Activated CD4-positive, CD25-positive, alpha-beta regulatory T cell treated with anti-CD3 and anti-CD28 coated beads, Interleukin-2, amount 50 U/mL, for 24 hours (primary cell): ENCODE results near the gene CST4.
"Not testable (repeated sequence)": the region's sequence is repeated elsewhere in the genome, so short reads cannot be mapped to it uniquely, and the experiment has no call there.

Experiments used
- ATAC-seq, 2 donors: fragments of 150-1000 bp; cut with Tn5 transposase; one replicate each; pipeline ENCODE4 v1.10.0; 2021; ENCODE audit warnings: mild to moderate bottlenecking in 1 of 2, moderate library complexity in 1 of 2

The CST4 gene

GRCh38 chr20:23640671-23641667 lies 47.9 kb downstream of the CST4 start:
- ATAC-seq: no peak

DNA sequence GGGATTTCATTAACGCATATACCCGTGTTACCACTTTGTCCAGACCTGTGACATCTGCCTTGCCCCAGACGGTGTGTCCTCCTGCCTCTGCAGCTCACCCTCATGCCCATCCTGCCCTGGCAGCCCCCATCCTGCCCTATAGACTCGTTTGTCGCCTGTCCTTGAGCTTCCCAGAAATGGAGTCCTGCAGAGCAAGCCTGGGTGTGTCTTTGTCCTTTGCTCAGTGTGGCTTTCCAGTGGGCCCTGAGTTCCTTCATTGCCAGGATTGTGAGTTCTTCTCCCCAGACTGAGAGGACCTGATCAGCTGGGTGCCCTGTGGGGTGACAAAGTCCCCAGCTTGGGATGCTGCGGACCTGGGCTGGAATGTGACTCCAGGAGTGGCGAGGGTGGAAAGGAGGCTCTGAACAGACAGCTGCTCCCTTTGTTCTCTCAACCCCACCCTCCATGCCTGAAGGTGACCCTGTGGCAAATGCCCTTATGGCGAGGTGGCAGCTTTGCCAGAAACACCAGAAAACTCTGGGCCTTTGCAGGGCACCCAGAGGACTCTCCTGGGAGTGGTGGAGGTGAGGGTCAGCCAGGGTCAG lies 48.7 kb downstream of the CST4 start:
- no peak for ATAC-seq

- ATAC-seq: no peak
Measured at GRCh38 chr20:23639490-23639958, 49.3 kb downstream of the CST4 start.

DNA sequence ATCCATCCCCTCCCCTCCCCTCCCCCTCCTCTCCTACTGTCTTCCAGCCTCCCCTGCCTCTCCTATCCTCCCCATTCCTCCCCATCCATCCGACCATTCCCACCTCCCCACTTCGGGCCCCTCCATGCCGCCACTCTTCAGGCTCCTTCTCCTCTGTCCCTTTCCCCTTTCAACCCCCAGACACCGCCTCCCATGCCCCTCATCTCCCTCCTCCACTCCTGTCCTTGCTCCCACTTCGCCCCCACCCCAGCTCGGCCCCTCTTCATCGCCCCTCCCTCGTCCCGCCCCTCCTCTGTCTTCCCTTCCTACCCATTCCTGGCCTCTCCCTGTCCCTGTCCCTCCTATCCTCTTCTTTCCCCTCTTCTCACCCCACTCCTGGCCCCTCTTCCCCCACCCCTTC lies 50.5 kb downstream of the CST4 start:
- ATAC-seq: no peak

GRCh38 chr20:23637282-23638221 lies 51.3 kb downstream of the CST4 start, which contains the start of gene CST3:
Gene CST3 (minus strand): TSS chr20:23637955. CDS start chr20:23637862, 93 bp downstream.
- no peak for ATAC-seq

- ATAC-seq: no peak
Measured at GRCh38 chr20:23636908-23637281, 51.9 kb downstream of the CST4 start.

DNA sequence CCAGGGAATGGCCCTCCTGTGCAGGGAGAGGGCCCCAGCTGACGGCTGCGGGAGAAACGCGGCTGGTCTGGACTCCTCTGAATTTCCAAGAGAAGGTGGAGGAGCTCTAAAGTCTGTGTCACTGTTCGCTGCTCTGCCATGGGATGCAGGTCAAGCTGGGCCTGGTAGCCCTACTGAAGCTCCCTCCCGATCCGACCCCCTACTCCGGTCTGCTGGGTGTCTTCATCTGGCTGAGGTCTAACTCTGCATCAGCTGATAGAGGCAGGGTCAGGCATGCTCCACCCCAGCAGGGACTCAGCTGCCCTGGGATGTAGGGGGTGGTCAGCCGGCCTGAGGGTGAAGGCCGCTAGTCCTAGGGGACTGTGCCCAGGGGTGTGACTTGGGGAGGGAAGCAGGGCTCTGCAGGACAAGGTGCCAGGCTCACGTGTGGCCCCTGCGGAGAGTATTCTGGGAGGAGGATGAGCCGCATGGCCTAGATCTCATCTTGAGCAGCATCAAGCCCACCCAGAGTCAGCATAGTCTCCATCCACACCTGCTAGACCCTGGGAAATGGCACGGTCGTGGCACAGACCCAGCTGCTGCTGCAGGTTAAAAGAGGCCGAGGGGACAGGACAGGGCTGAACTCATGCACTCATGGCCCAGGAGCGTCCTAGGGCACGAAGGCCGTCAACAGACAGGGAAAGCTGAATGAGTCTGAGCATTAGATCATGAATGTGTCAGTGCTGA lies 52.5 kb downstream of the CST4 start:
- no peak for ATAC-seq

DNA sequence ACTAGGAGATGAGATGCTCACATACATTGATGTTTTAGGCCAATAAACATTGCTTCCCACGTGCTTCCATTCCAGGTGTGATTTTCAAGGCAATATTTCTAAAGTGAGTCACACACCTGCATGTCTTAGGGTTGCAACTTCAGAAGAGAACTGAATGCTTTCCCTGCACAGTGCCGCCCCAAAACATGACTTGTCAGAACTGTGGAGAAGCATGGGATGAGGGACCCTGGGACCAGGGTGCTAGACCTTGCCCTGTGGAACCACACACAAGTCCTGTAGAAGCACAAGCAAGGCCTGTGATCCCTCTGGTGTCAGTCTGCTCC lies 53.1 kb downstream of the CST4 start:
- not testable (repeated sequence) for ATAC-seq
